Inflammatory macrophage (primary cell): ENCODE measurements around the gene BRCA1.
"Not testable (repeated sequence)": the region's sequence is repeated elsewhere in the genome, so short reads cannot be mapped to it uniquely, and the experiment has no call there.

Source experiments
- DNase-seq, 2 donors: peaks; one replicate each; pipeline ENCODE4 v3.0.0-alpha.2; 2020 to 2022

Gene BRCA1

GRCh38 chr17:43000894-43001293 is 124.3 kb downstream of the BRCA1 start:
- not testable (repeated sequence) for DNase-seq

GRCh38 chr17:42999003-42999525 is 126.1 kb downstream of the BRCA1 start:
- no peak for DNase-seq

GRCh38 chr17:42997984-42998938 is 126.9 kb downstream of the BRCA1 start, which contains the start of gene RPL27:
TSS of gene RPL27 (plus strand) at chr17:42998419. CDS start at chr17:42998751, 332 bp downstream.
- peak; percentile 100 for DNase-seq

DNA sequence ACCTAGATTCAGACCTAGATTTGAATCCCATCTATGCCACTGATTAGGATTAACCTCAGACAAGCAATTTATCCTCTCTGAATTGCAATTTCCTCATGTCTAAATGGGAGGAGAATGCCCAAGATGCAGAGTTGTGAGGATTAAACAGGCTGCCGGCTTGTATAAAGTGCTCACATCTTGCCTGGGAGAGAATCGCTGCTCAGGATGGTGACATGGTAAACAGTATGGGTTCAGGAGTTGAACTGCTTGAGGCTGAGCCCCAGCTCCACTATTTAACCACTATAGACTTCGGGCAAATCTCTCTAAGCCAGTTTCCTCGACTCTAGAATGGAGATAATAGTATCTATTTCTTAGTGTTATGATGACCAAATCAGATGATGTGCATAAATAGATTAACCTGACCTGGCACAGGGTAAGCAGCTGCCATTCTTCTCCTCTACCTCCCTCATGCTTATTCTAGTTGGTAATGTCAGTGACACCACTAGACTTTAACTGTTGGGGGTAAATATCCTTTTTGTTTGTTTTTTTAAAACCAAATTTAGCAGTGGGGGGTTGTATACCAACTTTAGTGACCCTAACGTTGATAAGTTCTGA is 127.7 kb downstream of the BRCA1 start:
- DNase-seq: no peak
